ENCODE measurements around the gene COL23A1.
"Not testable (repeated sequence)": the region's sequence is repeated elsewhere in the genome, so short reads cannot be mapped to it uniquely, and the experiment has no call there.

COL23A1 gene

GRCh38 chr5:178505639-178506407, 84.4 kb downstream of the COL23A1 start:
- DNase-seq (ENCODE audit: low read depth in 2 of 2): no peak

DNA sequence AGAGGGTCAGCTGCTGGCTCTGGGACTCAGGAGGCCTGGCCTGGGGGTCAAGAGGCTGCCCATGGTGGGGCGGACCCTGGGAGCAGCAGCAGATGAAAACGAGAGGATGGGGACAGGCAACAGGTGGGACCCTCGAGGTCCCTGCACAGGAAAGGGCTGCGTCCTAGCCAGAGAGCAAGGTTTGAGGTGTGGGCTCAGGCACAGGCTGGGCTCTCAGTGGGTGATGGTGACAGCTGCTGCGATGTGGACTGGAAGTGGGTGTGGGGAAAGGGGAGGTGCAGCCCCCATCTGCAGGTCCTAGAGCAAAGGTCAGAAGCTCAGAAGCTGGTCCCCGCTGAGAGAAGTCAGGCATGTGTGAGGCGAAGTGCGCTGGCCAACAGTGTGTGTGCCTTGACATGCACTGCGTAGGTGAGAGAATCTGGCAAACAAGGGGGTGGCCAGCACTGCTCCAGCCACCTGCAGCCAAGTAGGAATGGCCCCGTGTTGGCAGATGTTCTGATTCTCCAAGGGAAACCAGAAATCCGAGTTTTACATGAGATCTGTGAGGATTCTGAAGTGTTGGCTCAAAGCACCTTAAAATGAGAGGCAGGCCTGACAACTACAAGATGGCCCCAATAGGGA, 85.7 kb downstream of the COL23A1 start:
- DNase-seq (ENCODE audit: low read depth in 2 of 2): no peak

GRCh38 chr5:178502401-178503100, 87.6 kb downstream of the COL23A1 start:
- DNase-seq (ENCODE audit: low read depth in 2 of 2): no peak

- DNase-seq (ENCODE audit: low read depth in 2 of 2): no peak
These were observed 90.8 kb downstream of the COL23A1 start for GRCh38 chr5:178499352-178499751.

DNA sequence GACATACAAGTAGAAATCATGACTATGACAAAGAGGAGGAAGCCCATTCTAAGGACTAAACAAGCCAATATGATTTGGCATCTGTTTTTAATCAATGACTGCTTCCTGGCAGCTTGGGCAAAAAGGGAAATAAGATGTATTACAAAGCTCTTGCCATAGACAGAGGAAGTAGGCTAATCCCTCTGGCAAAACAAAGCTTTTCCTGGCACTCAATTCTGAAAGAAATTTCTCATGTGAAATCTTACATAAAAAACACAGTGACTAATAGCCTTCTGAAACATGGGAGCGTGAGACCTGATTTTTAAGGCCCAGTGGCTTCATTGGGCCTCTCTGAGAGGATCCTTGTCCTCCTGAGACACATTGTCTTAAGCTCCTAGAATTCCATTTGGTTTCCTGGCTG, 93.6 kb downstream of the COL23A1 start:
- DNase-seq (ENCODE audit: low read depth in 2 of 2): no peak

DNA sequence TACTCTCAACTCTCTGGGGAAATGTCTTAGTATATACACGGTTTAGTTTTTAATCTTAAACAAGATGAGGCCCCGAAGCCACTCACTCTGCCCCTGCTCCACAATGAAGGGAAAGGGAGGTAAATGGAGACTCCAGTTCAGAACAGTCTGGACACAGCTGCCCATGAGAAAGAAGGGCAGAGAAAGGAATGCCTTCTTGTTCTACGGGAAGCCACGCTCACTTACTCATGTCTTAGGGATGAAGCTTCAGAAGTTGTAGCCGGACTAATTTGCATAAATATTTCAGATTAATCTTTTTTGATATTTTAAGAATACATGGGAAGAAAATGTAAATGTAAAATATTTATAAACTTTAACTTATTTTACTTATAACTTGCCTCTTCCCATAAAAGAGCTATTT, 94.0 kb downstream of the COL23A1 start:
- DNase-seq (ENCODE audit: low read depth in 2 of 2): no peak

GRCh38 chr5:178495706-178496105, 94.5 kb downstream of the COL23A1 start:
- no peak for DNase-seq (ENCODE audit: low read depth in 2 of 2)

- DNase-seq (ENCODE audit: low read depth in 2 of 2): no peak
These were observed 97.9 kb downstream of the COL23A1 start for GRCh38 chr5:178492278-178492677.

GRCh38 chr5:178490935-178491652, 99.1 kb downstream of the COL23A1 start:
- no peak for DNase-seq (ENCODE audit: low read depth in 2 of 2)

GRCh38 chr5:178489271-178489976, 100.8 kb downstream of the COL23A1 start:
- no peak for DNase-seq (ENCODE audit: low read depth in 2 of 2)

- no peak for DNase-seq (ENCODE audit: low read depth in 2 of 2)
These were observed 101.5 kb downstream of the COL23A1 start for GRCh38 chr5:178488696-178489095.

DNA sequence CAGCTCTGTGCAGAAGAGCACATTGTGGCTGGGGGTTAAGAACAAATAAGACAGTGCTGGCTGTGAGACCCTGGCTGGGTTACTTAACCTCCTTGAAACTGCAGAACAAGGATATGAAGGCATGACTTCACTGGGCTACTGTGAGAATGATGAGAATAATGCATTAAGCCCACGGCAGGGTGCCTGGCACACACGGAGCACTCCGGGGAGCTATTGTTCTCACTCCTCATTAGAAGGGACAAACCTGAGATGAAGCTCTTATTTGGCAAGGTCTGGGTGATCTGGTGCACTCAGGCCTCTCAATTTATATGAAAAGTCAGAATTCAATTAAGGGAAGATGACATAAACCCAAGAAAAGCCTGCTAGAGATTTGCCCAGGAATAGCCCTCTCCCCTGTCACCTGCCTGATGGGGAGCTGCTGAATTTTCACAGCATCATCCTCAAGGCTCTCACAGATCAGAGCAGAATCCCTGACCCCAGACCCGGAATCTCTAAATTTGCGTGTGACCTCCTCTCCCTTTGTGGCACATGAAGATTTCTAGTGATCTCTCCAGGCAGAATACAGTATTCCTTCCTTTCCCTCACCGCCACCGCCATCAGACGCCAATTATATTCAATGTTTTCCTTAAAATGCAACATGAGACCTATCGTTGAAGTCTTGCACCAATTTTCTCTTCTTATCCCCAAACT, 102.1 kb downstream of the COL23A1 start:
- no peak for DNase-seq (ENCODE audit: low read depth in 2 of 2)

GRCh38 chr5:178486878-178487512, 103.2 kb downstream of the COL23A1 start:
- DNase-seq (ENCODE audit: low read depth in 2 of 2): not testable (repeated sequence)

- DNase-seq (ENCODE audit: low read depth in 2 of 2): no peak
These were observed 104.0 kb downstream of the COL23A1 start for GRCh38 chr5:178486239-178486641.

DNA sequence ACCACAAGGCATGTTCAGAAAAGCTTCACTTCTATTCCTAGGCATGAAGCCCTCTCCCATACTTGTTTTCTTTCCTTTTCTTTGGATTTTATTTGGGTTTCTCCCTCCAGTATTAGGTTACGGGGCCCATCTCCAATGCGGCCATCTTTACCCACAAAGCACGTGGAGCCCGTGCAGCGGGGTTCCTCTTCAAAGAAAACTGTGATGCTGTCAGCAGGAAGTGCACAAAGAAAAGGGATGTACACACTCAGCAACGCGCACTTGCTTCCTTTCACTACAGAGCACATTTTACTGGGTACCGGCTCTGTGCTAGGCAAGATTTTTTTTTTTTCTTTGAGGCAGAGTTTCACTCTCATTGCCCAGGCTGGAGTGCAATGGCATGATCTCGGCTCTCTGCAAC, 106.6 kb downstream of the COL23A1 start:
- no peak for DNase-seq (ENCODE audit: low read depth in 2 of 2)

GRCh38 chr5:178479261-178479660, 110.9 kb downstream of the COL23A1 start:
- no peak for DNase-seq (ENCODE audit: low read depth in 2 of 2)

GRCh38 chr5:178478370-178478769, 111.8 kb downstream of the COL23A1 start:
- DNase-seq (ENCODE audit: low read depth in 2 of 2): no peak

- no peak for DNase-seq (ENCODE audit: low read depth in 2 of 2)
These were observed 112.4 kb downstream of the COL23A1 start for GRCh38 chr5:178477802-178478201.

DNA sequence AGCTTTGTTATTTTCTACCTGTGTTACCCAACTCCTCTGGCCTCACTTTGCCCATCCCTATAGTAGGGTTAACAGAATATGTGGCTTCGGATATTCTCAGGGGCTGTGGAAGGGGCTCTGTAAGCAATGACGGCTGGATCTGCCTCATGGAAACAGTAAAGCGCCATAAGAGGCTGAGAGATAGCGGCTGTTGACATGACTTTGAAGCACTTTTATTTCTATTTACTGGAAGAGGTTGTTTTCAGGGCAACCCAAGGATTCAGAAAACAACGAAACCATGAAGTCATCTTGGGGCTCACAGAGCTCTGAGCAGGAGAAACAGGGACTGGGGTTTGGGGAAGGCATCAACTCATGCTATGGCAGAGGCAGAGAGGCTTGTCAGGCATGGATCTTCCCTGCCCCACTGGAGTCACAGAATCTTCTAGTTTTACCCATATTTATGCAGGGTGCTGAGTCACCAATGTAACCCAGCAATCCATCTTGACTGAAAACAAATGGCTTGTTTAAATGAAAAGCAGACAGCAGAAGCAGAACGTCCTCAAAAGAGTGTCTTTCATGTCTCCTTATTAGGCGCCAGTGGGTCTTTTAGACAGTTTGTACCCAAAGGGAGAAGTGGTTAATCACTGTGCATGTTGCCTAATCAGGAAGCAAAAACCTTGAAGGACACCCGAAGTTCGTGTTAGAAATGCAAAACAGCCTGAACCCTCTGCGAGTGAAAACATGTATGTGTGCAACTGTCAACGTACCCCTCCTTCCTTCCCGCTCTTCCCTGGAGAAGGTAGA, 113.0 kb downstream of the COL23A1 start:
- DNase-seq (ENCODE audit: low read depth in 2 of 2): peak in 1 of 2 experiments; percentile 19

- no peak for DNase-seq (ENCODE audit: low read depth in 2 of 2)
These were observed 113.7 kb downstream of the COL23A1 start for GRCh38 chr5:178476531-178476930.

Data from fibroblast of skin of left biceps (primary cell).